Thymus (tissue), 11 donors: ENCODE data around the gene CROCC2. TPM values are rescaled to one million over a fixed set of nuclear protein-coding genes. Genes with fewer than 3 reads are reported as not detected.

Source experiments
- DNase-seq, 9 donors: peaks; one replicate each; pipeline ENCODE4 v3.0.0-alpha.2; 2013; ENCODE audit warnings: low spot score in 9 of 9, low read depth in 6 of 9, missing footprints in 1 of 9
- H3K27ac ChIP-seq, 2 donors: one replicate each; pipeline ENCODE4 v1.5.1; 2013; ENCODE audit warnings: control low read depth in 1 of 2, low read depth in 1 of 2, low read length in 1 of 2, mild to moderate bottlenecking in 1 of 2, moderate library complexity in 1 of 2
- H3K27me3 ChIP-seq, 2 donors: one replicate each; pipeline ENCODE4 v1.5.1; 2013; ENCODE audit warnings: low read length in 1 of 2; ENCODE audit not compliant: control insufficient read depth in 2 of 2, insufficient read depth in 1 of 2
- H3K36me3 ChIP-seq, 2 donors: one replicate each; pipeline ENCODE4 v1.5.1; 2013; ENCODE audit warnings: low read length in 1 of 2, mild to moderate bottlenecking in 1 of 2, moderate library complexity in 1 of 2; ENCODE audit not compliant: control insufficient read depth in 2 of 2, insufficient read depth in 2 of 2
- H3K4me1 ChIP-seq, 2 donors: one replicate each; pipeline ENCODE4 v1.5.1; 2013; ENCODE audit warnings: low read length in 2 of 2; ENCODE audit not compliant: control insufficient read depth in 2 of 2, insufficient read depth in 2 of 2
- H3K4me3 ChIP-seq, 2 donors: one replicate each; pipeline ENCODE4 v1.5.1; 2013; ENCODE audit warnings: low read length in 2 of 2, control low read depth in 1 of 2, mild to moderate bottlenecking in 1 of 2
- H3K9me3 ChIP-seq, 2 donors: one replicate each; pipeline ENCODE4 v1.5.1; 2013; ENCODE audit warnings: low read length in 1 of 2, mild to moderate bottlenecking in 1 of 2; ENCODE audit not compliant: control insufficient read depth in 2 of 2, insufficient read depth in 1 of 2
- WGBS: extraction: QIAGEN DNeasy Blood & Tissue Kit; methylation state at CpG from one replicate; pipeline ENCODE4 v1.1.7; 2013; 5-methylcytosine and 5-hydroxymethylcytosine counted together
- polyA plus RNA-seq: library from polyadenylated mRNA; stranded (reverse); fragments of 200-250 nt; gene quantifications from one replicate; pipeline ENCODE4 v1.2.3, GENCODE V29; 2013
- total RNA-seq: library from RNA; stranded (reverse); fragments of 120-200 nt; gene quantifications from one replicate; pipeline ENCODE4 v1.2.4, GENCODE V29; 2013
- donor health status: healthy.

CROCC2 gene
- total and polyA plus RNA-seq, 2 donors, result 0.02 TPM; not detected in 1

GRCh38 chr2:240896394-240896793 is 9.7 kb upstream of the CROCC2 start:
- H3K36me3 ChIP-seq, result no peaks in the 10 kb centered on the region
- H3K9me3 ChIP-seq, result no peaks in the 10 kb centered on the region
- no peak overlapping the region for H3K4me3 ChIP-seq
- DNase-seq, result no peak
- H3K27me3 ChIP-seq, result no peaks in the 10 kb centered on the region
- 87% methylated on average over 7 of the region's 7 CpGs for WGBS
- no peaks in the 10 kb centered on the region for H3K4me1 ChIP-seq
- H3K27ac ChIP-seq, result no peak overlapping the region

DNA sequence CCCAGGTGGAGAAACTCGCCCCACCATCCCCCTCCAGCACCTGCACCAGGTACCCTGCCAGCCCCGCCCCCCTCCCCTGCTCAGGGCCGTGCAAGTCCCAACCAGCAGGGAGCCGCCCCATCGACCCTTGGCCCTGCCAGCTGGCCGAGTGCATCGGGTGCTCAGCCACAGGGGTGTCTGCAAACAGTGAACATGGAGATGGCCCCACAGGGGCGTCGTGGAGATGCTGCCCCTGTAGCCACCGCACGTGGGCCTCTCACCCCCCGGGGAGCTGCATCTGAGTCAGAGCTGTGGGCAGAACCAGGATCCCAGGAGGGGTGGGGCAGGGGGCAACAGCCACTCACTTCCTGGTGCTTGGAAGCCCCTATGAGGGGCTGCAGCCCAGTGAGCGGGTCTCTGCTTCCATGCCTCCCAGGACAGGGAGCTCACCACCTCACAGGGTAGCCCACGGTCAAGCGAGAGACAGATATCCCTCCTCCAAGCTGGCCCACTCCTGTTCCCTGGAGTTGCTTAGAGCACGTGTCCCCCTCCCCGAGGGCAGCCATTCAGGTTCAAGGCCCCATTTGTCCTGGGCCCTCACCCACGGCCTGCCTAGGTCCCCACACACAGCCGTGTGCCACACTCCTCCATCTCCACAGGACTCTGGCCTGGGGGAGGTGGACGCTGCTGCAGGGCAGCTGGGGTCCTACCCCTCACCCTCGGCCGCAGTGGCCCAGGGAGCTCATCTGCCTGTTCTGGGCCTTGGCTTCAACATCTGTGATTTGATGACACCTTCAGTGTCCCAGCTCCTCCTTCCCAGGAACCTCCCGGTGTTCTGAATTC is 9.1 kb upstream of the CROCC2 start:
- WGBS, result 88% methylated on average over 23 of the region's 23 CpGs
- Histone ChIP-seq H3K4me3 (no peak overlapping the region), H3K9me3 (no peaks in the 10 kb centered on the region), H3K27ac (no peak overlapping the region), H3K4me1 (no peaks in the 10 kb centered on the region), H3K36me3 (no peaks in the 10 kb centered on the region), H3K27me3 (no peaks in the 10 kb centered on the region)
- no peak for DNase-seq

GRCh38 chr2:240898108-240898730 is 7.9 kb upstream of the CROCC2 start:
- Histone ChIP-seq H3K4me1 (no peaks in the 10 kb centered on the region), H3K27me3 (no peaks in the 10 kb centered on the region), H3K36me3 (no peaks in the 10 kb centered on the region), H3K9me3 (no peaks in the 10 kb centered on the region), H3K27ac (no peak overlapping the region), H3K4me3 (no peak overlapping the region)
- WGBS, result 87% methylated on average over 17 of the region's 17 CpGs
- DNase-seq, result no peak

DNA sequence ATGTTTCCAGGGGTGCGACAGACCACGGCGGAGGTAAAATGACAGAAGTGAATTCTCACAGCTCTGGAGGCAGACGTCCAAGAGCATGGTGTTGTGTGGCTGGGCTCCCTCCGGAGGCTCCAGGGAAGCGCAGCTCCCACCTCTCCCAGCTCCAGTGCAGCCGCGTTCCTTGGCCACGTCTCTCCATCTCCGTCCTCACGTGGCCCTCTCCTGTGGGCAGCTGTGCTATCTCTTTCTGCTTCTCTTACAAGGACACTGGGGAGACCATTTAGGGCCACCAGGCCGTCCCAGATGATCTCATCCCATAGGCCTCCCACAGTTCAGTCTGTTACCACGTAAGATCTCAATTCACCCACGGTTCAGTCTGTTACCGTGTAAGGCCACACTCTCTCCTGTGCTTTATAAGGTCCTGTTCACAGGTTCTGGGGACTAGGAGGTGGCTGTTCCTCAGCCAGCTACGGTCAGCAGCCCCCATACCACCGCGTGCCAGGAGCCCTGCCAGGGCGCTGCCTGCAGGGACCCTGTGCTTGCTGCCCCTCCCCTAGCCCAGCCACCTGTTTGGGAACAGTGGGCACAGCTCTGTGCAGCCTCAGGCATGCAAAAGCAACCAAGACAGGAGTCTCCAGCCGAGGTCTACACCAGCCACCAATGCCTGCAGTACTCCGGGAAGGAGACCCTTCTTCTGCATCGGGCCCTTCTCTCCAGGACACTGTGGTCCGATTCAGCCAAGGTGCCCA is 7.2 kb upstream of the CROCC2 start:
- Histone ChIP-seq H3K27ac (no peak overlapping the region), H3K4me3 (no peak overlapping the region), H3K4me1 (no peaks in the 10 kb centered on the region), H3K27me3 (no peaks in the 10 kb centered on the region), H3K9me3 (no peaks in the 10 kb centered on the region), H3K36me3 (no peaks in the 10 kb centered on the region)
- no peak for DNase-seq
- 91% methylated on average over 23 of the region's 23 CpGs for WGBS

- H3K4me3 ChIP-seq, result no peak overlapping the region
- 94% methylated on average over 19 of the region's 19 CpGs for WGBS
- H3K27me3 ChIP-seq, result no peaks in the 10 kb centered on the region
- H3K36me3 ChIP-seq, result no peaks in the 10 kb centered on the region
- no peaks in the 10 kb centered on the region for H3K9me3 ChIP-seq
- DNase-seq, result no peak
- H3K4me1 ChIP-seq, result no peaks in the 10 kb centered on the region
- no peak overlapping the region for H3K27ac ChIP-seq
Measured at GRCh38 chr2:240899468-240899865, 6.7 kb upstream of the CROCC2 start.

DNA sequence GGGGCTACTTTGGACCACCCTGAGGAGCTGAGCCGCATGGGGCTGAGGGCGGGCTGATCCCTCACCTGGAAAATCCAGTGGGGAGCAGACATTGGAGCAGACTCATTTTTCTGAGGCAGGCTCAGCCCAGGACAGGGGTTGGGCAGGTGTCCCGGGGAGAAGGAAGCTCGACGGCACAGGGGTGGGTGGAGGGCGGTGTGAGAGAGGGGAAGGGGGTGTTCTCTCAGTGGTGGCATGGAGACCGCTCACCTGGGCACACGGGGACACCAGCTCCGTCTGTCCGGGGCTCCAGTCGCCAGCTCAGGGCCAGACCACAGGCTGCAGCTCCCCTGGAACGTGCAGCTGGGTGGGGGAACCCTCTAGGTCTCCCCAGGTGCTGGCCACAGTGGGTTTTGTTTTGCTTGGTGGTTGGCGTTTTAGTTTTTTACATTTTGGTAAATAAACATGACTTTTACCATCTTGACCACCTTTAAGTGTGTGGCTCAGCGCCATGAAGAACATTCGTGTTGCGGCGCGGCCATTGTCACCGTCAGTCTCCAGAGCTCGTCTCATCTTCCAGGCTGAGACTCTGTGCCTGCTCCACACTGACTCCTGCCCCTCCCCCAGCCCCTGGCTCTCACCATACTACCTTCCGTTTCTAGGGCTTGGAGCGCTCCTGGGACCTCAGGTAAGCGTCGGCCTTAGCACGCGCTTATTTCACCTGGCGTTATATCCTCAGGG is 5.8 kb upstream of the CROCC2 start:
- no peak overlapping the region for H3K27ac ChIP-seq
- H3K4me3 ChIP-seq, result no peak overlapping the region
- H3K4me1 ChIP-seq, result no peaks in the 10 kb centered on the region
- H3K9me3 ChIP-seq, result no peaks in the 10 kb centered on the region
- no peaks in the 10 kb centered on the region for H3K27me3 ChIP-seq
- no peaks in the 10 kb centered on the region for H3K36me3 ChIP-seq
- no peak for DNase-seq
- WGBS, result 89% methylated on average over 27 of the region's 27 CpGs

GRCh38 chr2:240901986-240902614 is 4.0 kb upstream of the CROCC2 start:
- no peaks in the 10 kb centered on the region for H3K4me1 ChIP-seq
- H3K27me3 ChIP-seq, result no peaks in the 10 kb centered on the region
- H3K36me3 ChIP-seq, result no peaks in the 10 kb centered on the region
- WGBS, result 92% methylated on average over 14 of the region's 14 CpGs
- no peaks in the 10 kb centered on the region for H3K9me3 ChIP-seq
- no peak overlapping the region for H3K27ac ChIP-seq
- H3K4me3 ChIP-seq, result no peak overlapping the region
- no peak for DNase-seq

DNA sequence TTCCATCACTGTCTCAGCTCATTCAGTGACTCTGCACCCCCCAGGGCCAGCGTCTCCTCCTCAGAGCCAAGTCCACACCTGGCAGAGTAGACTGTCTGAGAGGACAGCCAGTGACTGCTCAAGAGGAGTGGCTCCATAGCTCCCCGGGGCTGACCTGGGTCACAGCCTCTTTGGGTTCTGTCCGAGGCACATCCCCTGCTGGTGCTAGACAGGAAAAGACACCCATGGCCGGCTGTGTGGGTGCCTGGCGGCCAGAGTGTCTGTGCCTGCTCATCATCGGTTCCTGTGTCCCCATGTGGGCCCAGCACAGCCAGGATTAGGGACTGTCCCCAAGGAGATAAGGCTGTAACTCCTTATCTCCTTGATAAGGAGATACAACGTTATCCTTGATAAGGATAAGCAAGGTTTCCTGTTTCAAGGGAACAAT is 3.5 kb upstream of the CROCC2 start:
- 80% methylated on average over 7 of the region's 7 CpGs for WGBS
- Histone ChIP-seq H3K4me1 (no peaks in the 10 kb centered on the region), H3K36me3 (no peaks in the 10 kb centered on the region), H3K9me3 (no peaks in the 10 kb centered on the region), H3K27ac (no peak overlapping the region), H3K4me3 (no peak overlapping the region), H3K27me3 (no peaks in the 10 kb centered on the region)
- DNase-seq, result no peak
